ENCODE data around the gene VPS13A.
A peak's percentile ranks its signal among the peaks of the same experiment; 100 is the strongest.

The VPS13A gene

GRCh38 chr9:77162366-77162765 lies 15.0 kb upstream of the VPS13A start:
- Histone ChIP-seq H3K4me1 (ENCODE audit: control insufficient read depth, insufficient read depth, low read length) (peaks cover 7% of the 10 kb centered on the region), H3K36me3 (ENCODE audit: control insufficient read depth, insufficient read depth, low read length) (no peaks in the 10 kb centered on the region), H3K4me3 (ENCODE audit: low read depth, low read length) (no peak overlapping the region), H3K9me3 (ENCODE audit: control insufficient read depth, insufficient read depth, low read length) (no peaks in the 10 kb centered on the region), H3K27me3 (ENCODE audit: control insufficient read depth, insufficient read depth, low read length) (no peaks in the 10 kb centered on the region), H3K9ac (ENCODE audit: low read depth, low read length) (no peak overlapping the region)

GRCh38 chr9:77163884-77164283 lies 13.4 kb upstream of the VPS13A start:
- H3K27me3 ChIP-seq (ENCODE audit: control insufficient read depth, insufficient read depth, low read length) = no peaks in the 10 kb centered on the region
- H3K9me3 ChIP-seq (ENCODE audit: control insufficient read depth, insufficient read depth, low read length) = no peaks in the 10 kb centered on the region
- no peaks in the 10 kb centered on the region for H3K36me3 ChIP-seq (ENCODE audit: control insufficient read depth, insufficient read depth, low read length)
- no peak overlapping the region for H3K4me3 ChIP-seq (ENCODE audit: low read depth, low read length)
- peaks cover 7% of the 10 kb centered on the region for H3K4me1 ChIP-seq (ENCODE audit: control insufficient read depth, insufficient read depth, low read length)
- H3K9ac ChIP-seq (ENCODE audit: low read depth, low read length) = no peak overlapping the region

GRCh38 chr9:77166193-77166592 lies 11.1 kb upstream of the VPS13A start:
- Histone ChIP-seq H3K9ac (ENCODE audit: low read depth, low read length) (no peak overlapping the region), H3K36me3 (ENCODE audit: control insufficient read depth, insufficient read depth, low read length) (no peaks in the 10 kb centered on the region), H3K27me3 (ENCODE audit: control insufficient read depth, insufficient read depth, low read length) (no peaks in the 10 kb centered on the region)

GRCh38 chr9:77170991-77171699 lies 6.2 kb upstream of the VPS13A start:
- Histone ChIP-seq H3K9me3 (ENCODE audit: control insufficient read depth, insufficient read depth, low read length) (no peaks in the 10 kb centered on the region), H3K36me3 (ENCODE audit: control insufficient read depth, insufficient read depth, low read length) (no peaks in the 10 kb centered on the region), H3K4me1 (ENCODE audit: control insufficient read depth, insufficient read depth, low read length) (peaks cover 7% of the 10 kb centered on the region), H3K4me3 (ENCODE audit: low read depth, low read length) (no peak overlapping the region), H3K9ac (ENCODE audit: low read depth, low read length) (no peak overlapping the region), H3K27me3 (ENCODE audit: control insufficient read depth, insufficient read depth, low read length) (peaks cover 3% of the 10 kb centered on the region)

More at GRCh38 chr9:77166193-77166592, 11.1 kb upstream of the VPS13A start:
- no peak overlapping the region for H3K4me3 ChIP-seq (ENCODE audit: low read depth, low read length)
- H3K4me1 ChIP-seq (ENCODE audit: control insufficient read depth, insufficient read depth, low read length) = peaks cover 7% of the 10 kb centered on the region
- H3K9me3 ChIP-seq (ENCODE audit: control insufficient read depth, insufficient read depth, low read length) = no peaks in the 10 kb centered on the region

- Histone ChIP-seq H3K36me3 (ENCODE audit: control insufficient read depth, insufficient read depth, low read length) (no peaks in the 10 kb centered on the region), H3K4me1 (ENCODE audit: control insufficient read depth, insufficient read depth, low read length) (no peaks in the 10 kb centered on the region), H3K9ac (ENCODE audit: low read depth, low read length) (no peak overlapping the region), H3K27me3 (ENCODE audit: control insufficient read depth, insufficient read depth, low read length) (peaks cover 3% of the 10 kb centered on the region), H3K4me3 (ENCODE audit: low read depth, low read length) (no peak overlapping the region), H3K9me3 (ENCODE audit: control insufficient read depth, insufficient read depth, low read length) (no peaks in the 10 kb centered on the region)
Observed at GRCh38 chr9:77175151-77175550, 2.2 kb upstream of the VPS13A start.

GRCh38 chr9:77176106-77176505 lies 1.2 kb upstream of the VPS13A start:
- peaks cover 3% of the 10 kb centered on the region for H3K27me3 ChIP-seq (ENCODE audit: control insufficient read depth, insufficient read depth, low read length)
- H3K9me3 ChIP-seq (ENCODE audit: control insufficient read depth, insufficient read depth, low read length) = no peaks in the 10 kb centered on the region
- no peaks in the 10 kb centered on the region for H3K36me3 ChIP-seq (ENCODE audit: control insufficient read depth, insufficient read depth, low read length)
- H3K4me1 ChIP-seq (ENCODE audit: control insufficient read depth, insufficient read depth, low read length) = no peaks in the 10 kb centered on the region
- no peak overlapping the region for H3K4me3 ChIP-seq (ENCODE audit: low read depth, low read length)
- H3K9ac ChIP-seq (ENCODE audit: low read depth, low read length) = no peak overlapping the region

GRCh38 chr9:77176686-77177142 lies 620 bp upstream of the VPS13A start:
- H3K4me3 ChIP-seq (ENCODE audit: low read depth, low read length) = peak overlapping the region; percentile 73
- peak overlapping the region; percentile 30 for H3K9ac ChIP-seq (ENCODE audit: low read depth, low read length)
- H3K27me3 ChIP-seq (ENCODE audit: control insufficient read depth, insufficient read depth, low read length) = peaks cover 3% of the 10 kb centered on the region

GRCh38 chr9:77177894-77178794 lies 810 bp downstream of the VPS13A start:
- Histone ChIP-seq H3K4me1 (ENCODE audit: control insufficient read depth, insufficient read depth, low read length) (no peaks in the 10 kb centered on the region), H3K27me3 (ENCODE audit: control insufficient read depth, insufficient read depth, low read length) (peaks cover 3% of the 10 kb centered on the region), H3K4me3 (ENCODE audit: low read depth, low read length) (peak overlapping the region; percentile 86), H3K36me3 (ENCODE audit: control insufficient read depth, insufficient read depth, low read length) (no peaks in the 10 kb centered on the region), H3K9me3 (ENCODE audit: control insufficient read depth, insufficient read depth, low read length) (no peaks in the 10 kb centered on the region), H3K9ac (ENCODE audit: low read depth, low read length) (peak overlapping the region; percentile 72)

More at GRCh38 chr9:77176686-77177142, 620 bp upstream of the VPS13A start:
- Histone ChIP-seq H3K4me1 (ENCODE audit: control insufficient read depth, insufficient read depth, low read length) (no peaks in the 10 kb centered on the region), H3K9me3 (ENCODE audit: control insufficient read depth, insufficient read depth, low read length) (no peaks in the 10 kb centered on the region), H3K36me3 (ENCODE audit: control insufficient read depth, insufficient read depth, low read length) (no peaks in the 10 kb centered on the region)

- Histone ChIP-seq H3K4me1 (ENCODE audit: control insufficient read depth, insufficient read depth, low read length) (no peaks in the 10 kb centered on the region), H3K36me3 (ENCODE audit: control insufficient read depth, insufficient read depth, low read length) (no peaks in the 10 kb centered on the region), H3K4me3 (ENCODE audit: low read depth, low read length) (no peak overlapping the region), H3K27me3 (ENCODE audit: control insufficient read depth, insufficient read depth, low read length) (peaks cover 3% of the 10 kb centered on the region), H3K9me3 (ENCODE audit: control insufficient read depth, insufficient read depth, low read length) (no peaks in the 10 kb centered on the region), H3K9ac (ENCODE audit: low read depth, low read length) (no peak overlapping the region)
Observed at GRCh38 chr9:77180056-77180455, 2.7 kb downstream of the VPS13A start.

- no peaks in the 10 kb centered on the region for H3K9me3 ChIP-seq (ENCODE audit: control insufficient read depth, insufficient read depth, low read length)
- H3K27me3 ChIP-seq (ENCODE audit: control insufficient read depth, insufficient read depth, low read length) = no peaks in the 10 kb centered on the region
- H3K36me3 ChIP-seq (ENCODE audit: control insufficient read depth, insufficient read depth, low read length) = no peaks in the 10 kb centered on the region
- no peaks in the 10 kb centered on the region for H3K4me1 ChIP-seq (ENCODE audit: control insufficient read depth, insufficient read depth, low read length)
- H3K4me3 ChIP-seq (ENCODE audit: low read depth, low read length) = no peak overlapping the region
- H3K9ac ChIP-seq (ENCODE audit: low read depth, low read length) = no peak overlapping the region
Observed at GRCh38 chr9:77183581-77183980, 6.2 kb downstream of the VPS13A start.

- no peaks in the 10 kb centered on the region for H3K9me3 ChIP-seq (ENCODE audit: control insufficient read depth, insufficient read depth, low read length)
- H3K9ac ChIP-seq (ENCODE audit: low read depth, low read length) = no peak overlapping the region
- H3K27me3 ChIP-seq (ENCODE audit: control insufficient read depth, insufficient read depth, low read length) = no peaks in the 10 kb centered on the region
- H3K36me3 ChIP-seq (ENCODE audit: control insufficient read depth, insufficient read depth, low read length) = no peaks in the 10 kb centered on the region
- H3K4me3 ChIP-seq (ENCODE audit: low read depth, low read length) = no peak overlapping the region
- peaks cover 3% of the 10 kb centered on the region for H3K4me1 ChIP-seq (ENCODE audit: control insufficient read depth, insufficient read depth, low read length)
Observed at GRCh38 chr9:77188242-77188641, 10.9 kb downstream of the VPS13A start.

- no peaks in the 10 kb centered on the region for H3K27me3 ChIP-seq (ENCODE audit: control insufficient read depth, insufficient read depth, low read length)
- H3K9ac ChIP-seq (ENCODE audit: low read depth, low read length) = no peak overlapping the region
- H3K4me1 ChIP-seq (ENCODE audit: control insufficient read depth, insufficient read depth, low read length) = peaks cover 3% of the 10 kb centered on the region
- no peaks in the 10 kb centered on the region for H3K9me3 ChIP-seq (ENCODE audit: control insufficient read depth, insufficient read depth, low read length)
- no peak overlapping the region for H3K4me3 ChIP-seq (ENCODE audit: low read depth, low read length)
- H3K36me3 ChIP-seq (ENCODE audit: control insufficient read depth, insufficient read depth, low read length) = no peaks in the 10 kb centered on the region
Observed at GRCh38 chr9:77194423-77194822, 17.1 kb downstream of the VPS13A start.
